ENCODE results near the gene KRT28. TPM values are rescaled to one million over a fixed set of nuclear protein-coding genes. Genes with fewer than 3 reads are reported as not detected.

KRT28 gene
- total and polyA plus RNA-seq, 2 donors (not counting 3 experiments of a cell fraction or from before 2014, with no cell fraction given): not detected

DNA sequence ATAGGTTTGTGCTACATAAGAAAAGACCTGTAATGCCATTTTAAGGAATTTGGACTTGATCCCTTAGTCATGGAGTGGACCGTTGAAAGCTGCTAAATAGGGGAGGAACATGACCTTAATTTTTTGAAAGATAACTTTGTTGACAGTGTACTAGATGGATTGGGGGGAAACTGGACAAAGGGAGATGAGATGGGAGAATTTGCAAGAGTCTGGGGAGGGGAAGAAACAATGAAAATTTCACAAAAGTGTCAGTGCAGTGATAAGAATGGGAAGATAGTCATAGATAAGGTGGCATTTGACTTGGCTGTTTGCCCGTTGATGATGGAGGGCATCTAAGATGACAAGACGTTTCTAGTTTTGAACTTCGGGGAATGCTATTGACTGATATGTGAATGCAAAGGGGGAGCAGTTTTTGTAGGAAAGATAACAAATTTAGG is 44.9 kb upstream of the KRT28 start:
- Histone ChIP-seq H3K27me3 (ENCODE audit: control insufficient read depth in 2 of 2, insufficient read depth in 2 of 2, low read length in 2 of 2) (peaks cover 10 to 19% of the 10 kb centered on the region in 2 experiments), H4K20me1 (replicated peaks; ENCODE audit: control insufficient read depth, extremely low read depth, insufficient read depth, low read length) (no peaks in the 10 kb centered on the region), H3K4me2 (ENCODE audit: insufficient read depth, low read length) (no peak overlapping the region), H3K79me2 (ENCODE audit: control insufficient read depth, insufficient read depth, low read length) (no peaks in the 10 kb centered on the region), H3K9me1 (replicated peaks; ENCODE audit: control insufficient read depth, extremely low read depth, insufficient read depth, low read length) (no peaks in the 10 kb centered on the region), H3K9ac (replicated peaks; ENCODE audit: extremely low read depth, insufficient read depth, low read length) (no peak overlapping the region), H2AFZ (ENCODE audit: low read depth, low read length) (no peak overlapping the region), H3K36me3 (ENCODE audit: control insufficient read depth in 2 of 2, extremely low read depth in 1 of 2, insufficient read depth in 2 of 2, low read length in 2 of 2) (no peaks in the 10 kb centered on the region), H3K27ac (ENCODE audit: insufficient read depth, low read depth, low read length) (no peak overlapping the region), H3K4me3 (replicated peaks in 1 of 3; ENCODE audit: insufficient read depth in 1 of 3, low read depth in 1 of 3, low read length in 3 of 3) (no peak overlapping the region), H3K4me1 (ENCODE audit: control insufficient read depth, extremely low read depth, insufficient read depth, low read length) (no peaks in the 10 kb centered on the region), H3K9me3 (replicated peaks; ENCODE audit: control insufficient read depth, insufficient read depth, low read length) (no peaks in the 10 kb centered on the region)
- dilution Hi-C loops (cut with MboI; ENCODE audit: extremely low pct_ligation_motif_present, low sequenced_read_pairs) (no loop called here), intact Hi-C loops (cut with micrococcal nuclease) (no loop called here)
- no TSS peak for BruUV-seq (replicated peaks)
- POLR2A ChIA-PET: no interaction called here
- CTCF ChIA-PET: interaction anchor here (1.2 kb wide), 1 partner anchor 704 kb away, joined by 4 read pairs; no protein-coding TSS in a partner anchor
- no peak for FAIRE-seq
- DNase-seq (ENCODE audit: low read depth, low spot score): no peak
- TF ChIP-seq POLR2A (IDR thresholded peaks at IDR 0.05; ENCODE audit: low read depth, low read length) (no peak), GATA2 (IDR thresholded peaks at IDR 0.05; ENCODE audit: insufficient read depth, insufficient read length, low read depth, low read length) (no peak), POLR2AphosphoS5 (IDR thresholded peaks at IDR 0.05; ENCODE audit: insufficient read depth, low read depth, low read length) (no peak), MYC (IDR thresholded peaks at IDR 0.05; ENCODE audit: low read depth, low read length) (no peak), JUN (IDR thresholded peaks at IDR 0.05; ENCODE audit: borderline replicate concordance, insufficient read depth, insufficient read length, low read depth) (no peak), FOS (IDR thresholded peaks at IDR 0.05; ENCODE audit: borderline replicate concordance, insufficient read depth, low read length) (no peak), EZH2 (IDR thresholded peaks at IDR 0.05; ENCODE audit: borderline replicate concordance, low read depth, low read length, severe bottlenecking) (no peak)
- TF ChIP-seq, protein P1, sequence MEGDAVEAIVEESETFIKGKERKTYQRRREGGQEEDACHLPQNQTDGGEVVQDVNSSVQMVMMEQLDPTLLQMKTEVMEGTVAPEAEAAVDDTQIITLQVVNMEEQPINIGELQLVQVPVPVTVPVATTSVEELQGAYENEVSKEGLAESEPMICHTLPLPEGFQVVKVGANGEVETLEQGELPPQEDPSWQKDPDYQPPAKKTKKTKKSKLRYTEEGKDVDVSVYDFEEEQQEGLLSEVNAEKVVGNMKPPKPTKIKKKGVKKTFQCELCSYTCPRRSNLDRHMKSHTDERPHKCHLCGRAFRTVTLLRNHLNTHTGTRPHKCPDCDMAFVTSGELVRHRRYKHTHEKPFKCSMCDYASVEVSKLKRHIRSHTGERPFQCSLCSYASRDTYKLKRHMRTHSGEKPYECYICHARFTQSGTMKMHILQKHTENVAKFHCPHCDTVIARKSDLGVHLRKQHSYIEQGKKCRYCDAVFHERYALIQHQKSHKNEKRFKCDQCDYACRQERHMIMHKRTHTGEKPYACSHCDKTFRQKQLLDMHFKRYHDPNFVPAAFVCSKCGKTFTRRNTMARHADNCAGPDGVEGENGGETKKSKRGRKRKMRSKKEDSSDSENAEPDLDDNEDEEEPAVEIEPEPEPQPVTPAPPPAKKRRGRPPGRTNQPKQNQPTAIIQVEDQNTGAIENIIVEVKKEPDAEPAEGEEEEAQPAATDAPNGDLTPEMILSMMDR (IDR thresholded peaks at IDR 0.05; ENCODE audit: extremely low read depth in 1 of 2, insufficient read depth in 1 of 2, low read depth in 1 of 2, low read length in 2 of 2): no peak
- TF ChIP-seq, protein P2, sequence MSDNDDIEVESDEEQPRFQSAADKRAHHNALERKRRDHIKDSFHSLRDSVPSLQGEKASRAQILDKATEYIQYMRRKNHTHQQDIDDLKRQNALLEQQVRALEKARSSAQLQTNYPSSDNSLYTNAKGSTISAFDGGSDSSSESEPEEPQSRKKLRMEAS (IDR thresholded peaks at IDR 0.05; ENCODE audit: insufficient read depth, insufficient read length): no peak

Data from endothelial cell of umbilical vein (primary cell).